Duodenal mucosa (tissue), 2 donors: ENCODE data around the gene KCNAB2.

Experiments used
- H3K27ac ChIP-seq: one replicate; pipeline ENCODE4 v1.7.0; 2013; ENCODE audit warnings: low read depth, low read length
- H3K27me3 ChIP-seq, 2 donors: one replicate each; pipeline ENCODE4 v1.7.0; 2013; ENCODE audit warnings: low read length in 2 of 2, control low read depth in 1 of 2; ENCODE audit not compliant: insufficient read depth in 2 of 2, control insufficient read depth in 1 of 2
- H3K36me3 ChIP-seq, 2 donors: one replicate each; pipeline ENCODE4 v1.7.0; 2013; ENCODE audit warnings: low read length in 2 of 2, control low read depth in 1 of 2; ENCODE audit not compliant: insufficient read depth in 2 of 2, control insufficient read depth in 1 of 2
- H3K4me1 ChIP-seq, 2 donors: one replicate each; pipeline ENCODE4 v1.7.0; 2013; ENCODE audit warnings: low read length in 2 of 2, control low read depth in 1 of 2; ENCODE audit not compliant: insufficient read depth in 2 of 2, control insufficient read depth in 1 of 2
- H3K4me3 ChIP-seq, 2 donors: one replicate each; pipeline ENCODE4 v1.7.0; 2013; ENCODE audit warnings: low read length in 2 of 2, low read depth in 1 of 2
- H3K9ac ChIP-seq, 2 donors: one replicate each; pipeline ENCODE4 v1.7.0; 2013; ENCODE audit warnings: low read length in 2 of 2, low read depth in 1 of 2
- H3K9me3 ChIP-seq, 2 donors: one replicate each; pipeline ENCODE4 v1.7.0; 2013; ENCODE audit warnings: low read length in 2 of 2, control low read depth in 1 of 2; ENCODE audit not compliant: control insufficient read depth in 1 of 2

Gene KCNAB2

DNA sequence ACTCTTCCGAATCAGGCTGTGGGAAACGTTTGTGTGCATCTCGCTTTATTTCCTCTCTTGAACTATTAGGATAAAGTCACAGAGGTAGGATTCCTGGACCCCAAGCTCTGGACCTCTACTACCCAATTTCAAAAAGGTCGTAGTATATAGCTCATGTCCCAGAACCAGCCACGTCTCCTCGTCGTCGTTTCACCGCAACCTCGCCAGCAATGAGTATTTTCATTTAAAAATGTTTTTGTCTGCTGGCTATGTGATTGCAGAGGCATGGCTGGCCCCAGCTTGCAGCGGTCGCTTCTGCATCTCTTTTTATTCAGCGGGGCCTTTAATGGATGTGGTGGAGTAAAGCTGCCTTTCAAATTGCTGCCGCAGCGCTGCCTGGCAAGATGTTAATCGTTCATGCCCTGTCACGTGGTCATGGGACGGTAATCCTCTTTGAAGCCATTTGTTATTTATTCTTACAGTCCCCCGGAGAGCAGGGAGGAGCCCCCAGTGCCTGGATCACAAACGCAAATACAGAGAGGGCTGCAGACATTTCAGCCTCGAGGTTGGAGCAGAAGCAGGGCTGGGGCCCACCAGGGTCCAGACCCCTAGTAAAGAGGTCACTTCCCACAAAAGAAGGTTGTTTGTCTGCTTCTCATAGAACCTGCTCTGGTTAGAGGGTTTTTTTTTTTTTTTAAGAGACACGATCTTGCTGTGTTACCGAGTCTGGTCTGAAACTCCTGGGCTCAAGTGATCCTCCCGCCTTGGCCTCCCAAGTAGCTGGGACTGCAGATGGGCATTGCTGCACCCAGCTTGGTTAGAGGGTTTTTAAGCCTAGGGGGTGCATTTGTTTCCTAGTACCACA lies 41.9 kb upstream of the KCNAB2 start:
- Histone ChIP-seq H3K9ac (no peak overlapping the region), H3K9me3 (no peaks in the 10 kb centered on the region), H3K27ac (no peak overlapping the region), H3K36me3 (no peaks in the 10 kb centered on the region), H3K27me3 (peaks cover 0 to 2% of the 10 kb centered on the region in 2 donors), H3K4me3 (no peak overlapping the region), H3K4me1 (no peaks in the 10 kb centered on the region)

DNA sequence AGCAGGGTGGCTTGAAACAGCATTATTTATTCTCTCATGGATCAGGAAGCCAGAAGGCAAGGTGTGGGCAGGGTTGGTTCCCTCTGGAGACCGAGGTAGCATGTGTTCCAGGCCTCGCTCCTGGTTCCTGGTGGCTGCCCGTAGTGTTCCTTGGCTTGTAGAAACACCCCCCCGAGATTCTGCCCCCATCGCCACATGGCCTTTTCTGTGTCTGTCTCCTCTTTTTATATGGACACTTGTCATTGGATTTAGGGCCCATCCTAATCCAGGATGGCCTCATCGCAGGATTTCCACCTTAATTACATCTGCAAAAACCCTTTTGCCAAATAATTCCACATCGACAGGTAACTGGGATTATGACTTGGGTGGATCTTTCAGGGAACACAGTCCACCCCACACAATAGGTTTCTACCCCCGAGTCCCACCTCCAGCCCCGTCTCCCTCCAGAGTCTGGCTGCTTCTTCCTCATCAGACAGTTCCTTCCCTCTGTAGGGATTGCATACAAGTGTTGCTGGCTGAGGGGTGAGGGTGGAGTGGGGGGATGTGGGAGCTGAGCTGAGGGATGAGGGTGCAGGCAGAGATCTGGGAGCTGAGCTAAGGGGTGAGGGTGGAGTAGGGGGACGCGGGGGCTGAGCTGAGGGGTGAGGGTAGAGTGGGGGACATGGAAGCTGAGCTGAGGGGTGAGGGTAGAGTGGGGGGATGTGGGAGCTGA lies 41.1 kb upstream of the KCNAB2 start:
- Histone ChIP-seq H3K36me3 (no peaks in the 10 kb centered on the region), H3K4me3 (no peak overlapping the region), H3K9me3 (no peaks in the 10 kb centered on the region), H3K27ac (no peak overlapping the region), H3K9ac (no peak overlapping the region), H3K4me1 (no peaks in the 10 kb centered on the region), H3K27me3 (peaks cover 0 to 2% of the 10 kb centered on the region in 2 donors)

DNA sequence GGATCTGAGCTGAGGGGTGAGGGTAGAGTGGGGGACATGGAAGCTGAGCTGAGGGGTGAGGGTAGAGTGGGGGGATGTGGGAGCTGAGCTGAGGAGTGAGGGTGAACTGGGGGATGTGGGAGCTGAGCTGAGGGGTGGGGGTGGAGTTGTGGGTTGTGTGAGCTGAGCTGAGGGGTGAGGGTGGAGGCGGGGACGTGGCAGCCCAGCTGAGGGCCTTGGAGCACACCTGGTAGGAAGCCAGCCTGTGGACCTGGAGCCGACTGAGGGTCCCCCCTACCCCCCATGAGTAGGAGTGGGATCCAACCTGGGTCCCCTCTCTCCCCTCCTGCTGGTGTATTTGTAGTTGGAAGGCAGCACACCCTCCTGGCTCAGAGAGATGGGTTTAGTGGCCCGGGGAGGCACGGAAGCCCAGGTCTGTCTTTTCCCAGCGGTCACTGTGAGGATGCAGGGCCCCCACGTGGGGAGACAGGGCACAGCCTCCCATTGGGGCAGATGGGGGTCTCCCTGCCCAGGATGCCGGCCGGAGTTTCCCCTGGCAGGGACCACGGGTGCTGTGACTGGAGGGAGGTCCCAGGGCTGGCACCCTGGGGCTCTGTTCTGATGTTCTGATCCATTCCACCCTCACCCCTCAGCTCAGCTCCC lies 40.3 kb upstream of the KCNAB2 start:
- Histone ChIP-seq H3K9ac (no peak overlapping the region), H3K9me3 (no peaks in the 10 kb centered on the region), H3K4me1 (no peaks in the 10 kb centered on the region), H3K27ac (no peak overlapping the region), H3K27me3 (peaks cover 0 to 2% of the 10 kb centered on the region in 2 donors), H3K4me3 (no peak overlapping the region), H3K36me3 (no peaks in the 10 kb centered on the region)

DNA sequence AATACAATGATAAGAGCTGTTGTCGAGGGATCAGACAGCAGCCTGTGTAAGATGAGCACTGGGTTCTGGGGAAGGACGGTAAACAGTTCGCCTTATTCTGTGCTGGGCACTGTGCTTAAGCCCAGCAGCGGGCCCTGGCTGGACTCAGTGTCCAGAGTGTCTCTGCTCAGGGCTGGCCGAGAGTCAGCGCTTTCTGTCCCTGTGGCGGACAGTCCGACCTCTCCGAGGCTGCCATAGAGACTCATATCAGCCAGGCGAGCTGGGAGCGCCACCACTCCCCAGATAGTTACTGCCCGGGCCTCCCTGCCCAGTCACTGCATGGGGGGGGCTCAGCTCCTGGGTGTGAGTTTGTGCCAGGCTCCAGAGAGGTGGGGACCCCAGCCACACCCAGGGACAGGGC lies 38.8 kb upstream of the KCNAB2 start:
- H3K4me1 ChIP-seq, result no peaks in the 10 kb centered on the region
- H3K9ac ChIP-seq, result no peak overlapping the region
- no peak overlapping the region for H3K4me3 ChIP-seq
- no peaks in the 10 kb centered on the region for H3K36me3 ChIP-seq
- H3K27ac ChIP-seq, result no peak overlapping the region
- peaks cover 0 to 2% of the 10 kb centered on the region in 2 donors for H3K27me3 ChIP-seq
- H3K9me3 ChIP-seq, result no peaks in the 10 kb centered on the region

DNA sequence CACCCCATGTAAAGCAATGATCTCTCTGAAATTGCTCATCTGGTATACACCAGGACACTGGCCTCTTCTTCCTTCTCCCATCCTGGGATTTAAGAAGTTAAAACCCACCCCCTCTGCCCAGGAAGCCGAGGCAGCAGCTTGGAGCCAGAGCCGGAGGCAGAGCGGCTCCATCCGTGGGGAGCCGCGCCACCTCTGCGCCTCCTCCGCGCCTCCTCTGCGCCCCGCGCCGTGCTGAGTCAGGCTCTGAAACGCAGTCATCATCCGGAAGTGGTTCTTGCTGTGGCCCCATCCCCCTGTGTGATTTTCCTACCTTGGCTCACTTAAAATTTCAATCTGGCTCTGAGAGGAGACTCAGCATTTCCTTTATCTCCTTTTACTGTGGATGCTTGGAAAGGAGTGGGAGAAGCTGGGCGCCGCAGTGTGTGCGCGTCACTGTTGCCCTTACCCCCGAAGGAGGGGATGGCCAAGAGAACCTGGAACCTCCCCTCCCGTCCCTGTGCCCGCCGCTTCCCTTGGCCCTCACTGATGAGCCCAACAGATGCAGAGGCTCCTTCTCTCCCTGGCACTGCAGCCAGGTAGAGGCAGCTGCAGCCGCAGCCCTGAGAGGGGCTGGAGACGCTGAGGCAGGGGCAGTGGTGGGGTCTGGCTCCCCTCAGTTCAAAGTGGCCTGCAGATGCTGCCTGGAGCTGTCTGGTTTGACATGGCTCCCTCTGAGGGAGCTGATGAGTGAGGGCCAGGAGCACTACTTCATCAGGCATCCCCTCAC lies 38.2 kb upstream of the KCNAB2 start:
- Histone ChIP-seq H3K4me3 (no peak overlapping the region), H3K9me3 (no peaks in the 10 kb centered on the region), H3K27me3 (peaks cover 0 to 2% of the 10 kb centered on the region in 2 donors), H3K27ac (no peak overlapping the region), H3K9ac (no peak overlapping the region), H3K4me1 (no peaks in the 10 kb centered on the region), H3K36me3 (no peaks in the 10 kb centered on the region)

DNA sequence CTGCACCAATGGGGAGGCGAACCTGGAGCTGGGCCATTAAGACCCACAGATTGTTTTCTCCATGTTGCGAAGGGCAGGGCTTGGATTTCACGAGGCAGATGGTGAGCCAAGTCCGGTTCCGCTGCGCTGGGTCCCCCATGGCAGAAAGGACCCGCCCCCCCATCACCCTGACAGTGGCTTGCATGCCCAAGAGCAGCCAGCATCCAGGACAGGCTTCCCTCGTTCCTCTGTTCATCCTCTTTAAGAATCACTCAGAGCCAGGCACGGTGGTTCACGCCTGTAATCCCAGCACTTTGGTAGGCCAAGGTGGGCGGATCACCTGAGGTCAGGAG lies 37.6 kb upstream of the KCNAB2 start:
- no peak overlapping the region for H3K4me3 ChIP-seq
- no peaks in the 10 kb centered on the region for H3K4me1 ChIP-seq
- H3K27ac ChIP-seq, result no peak overlapping the region
- no peaks in the 10 kb centered on the region for H3K36me3 ChIP-seq
- H3K27me3 ChIP-seq, result peaks cover 0 to 2% of the 10 kb centered on the region in 2 donors
- H3K9me3 ChIP-seq, result no peaks in the 10 kb centered on the region
- no peak overlapping the region for H3K9ac ChIP-seq

DNA sequence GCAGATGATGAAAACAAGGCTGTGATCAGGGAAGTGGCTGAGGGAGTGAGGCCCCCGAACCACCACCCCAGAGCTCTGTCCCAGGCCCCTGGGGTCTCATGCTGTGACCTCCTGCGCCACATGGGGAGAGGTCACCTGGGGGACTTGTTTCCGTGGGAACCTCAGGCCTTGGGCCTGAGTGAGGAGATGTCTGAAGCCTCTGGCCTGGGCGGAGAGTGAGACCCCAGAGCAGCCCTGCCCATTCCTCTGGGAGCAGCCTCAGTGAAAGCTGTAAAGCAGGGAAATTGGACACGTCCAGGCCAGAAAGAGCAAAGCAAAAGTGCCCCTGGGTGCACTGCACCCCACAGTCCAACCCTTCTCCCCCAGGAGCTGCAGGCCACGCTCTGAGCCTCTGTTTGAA lies 37.0 kb upstream of the KCNAB2 start:
- Histone ChIP-seq H3K9ac (no peak overlapping the region), H3K4me3 (no peak overlapping the region), H3K36me3 (no peaks in the 10 kb centered on the region), H3K9me3 (no peaks in the 10 kb centered on the region), H3K27me3 (no peaks in the 10 kb centered on the region), H3K4me1 (no peaks in the 10 kb centered on the region), H3K27ac (no peak overlapping the region)

DNA sequence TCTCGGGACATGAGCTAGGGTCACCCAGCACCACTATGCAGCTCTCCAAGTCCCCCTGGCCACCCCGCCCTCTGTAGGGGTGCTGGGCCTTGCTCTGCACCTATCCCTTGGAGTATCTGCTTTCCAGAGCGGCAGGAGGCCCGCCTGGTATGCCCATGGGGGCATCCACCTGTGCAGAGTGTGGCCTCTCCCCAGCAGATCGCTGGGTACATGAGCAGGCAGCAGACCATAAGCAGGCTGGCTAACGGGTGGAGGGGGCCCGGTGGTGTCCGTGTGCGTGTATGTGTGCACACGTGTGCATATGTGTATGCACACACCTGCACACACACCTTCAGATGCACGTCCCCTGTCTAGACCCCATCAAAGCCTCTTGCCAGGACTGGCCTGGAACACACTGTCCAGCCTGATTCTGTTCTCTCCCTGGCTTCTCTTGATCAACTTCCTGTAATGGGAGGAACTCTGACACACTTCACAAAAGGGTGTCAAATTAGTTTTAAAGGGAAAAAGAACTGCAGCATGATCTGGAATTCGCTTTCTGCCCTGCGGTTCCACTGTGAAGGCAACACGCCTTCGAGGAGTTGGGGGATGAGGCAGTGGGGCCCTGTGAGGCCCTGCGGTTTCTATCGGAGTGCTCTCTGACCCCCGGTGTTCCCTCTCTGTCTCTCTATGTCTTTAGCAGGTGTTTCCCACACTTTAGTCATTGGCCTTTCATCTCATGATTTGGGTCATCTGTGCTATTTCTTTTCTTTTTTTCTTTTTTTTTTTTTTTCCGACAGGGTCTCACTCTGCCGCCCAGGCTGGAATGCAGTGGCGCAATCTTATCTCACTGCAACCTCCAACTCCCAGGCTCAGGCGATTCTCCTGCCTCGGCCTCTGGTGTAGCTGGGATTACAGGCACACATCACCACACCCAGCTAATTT lies 36.3 kb upstream of the KCNAB2 start:
- Histone ChIP-seq H3K4me1 (no peaks in the 10 kb centered on the region), H3K9ac (no peak overlapping the region), H3K9me3 (no peaks in the 10 kb centered on the region), H3K36me3 (no peaks in the 10 kb centered on the region), H3K27me3 (no peaks in the 10 kb centered on the region), H3K4me3 (no peak overlapping the region), H3K27ac (no peak overlapping the region)

DNA sequence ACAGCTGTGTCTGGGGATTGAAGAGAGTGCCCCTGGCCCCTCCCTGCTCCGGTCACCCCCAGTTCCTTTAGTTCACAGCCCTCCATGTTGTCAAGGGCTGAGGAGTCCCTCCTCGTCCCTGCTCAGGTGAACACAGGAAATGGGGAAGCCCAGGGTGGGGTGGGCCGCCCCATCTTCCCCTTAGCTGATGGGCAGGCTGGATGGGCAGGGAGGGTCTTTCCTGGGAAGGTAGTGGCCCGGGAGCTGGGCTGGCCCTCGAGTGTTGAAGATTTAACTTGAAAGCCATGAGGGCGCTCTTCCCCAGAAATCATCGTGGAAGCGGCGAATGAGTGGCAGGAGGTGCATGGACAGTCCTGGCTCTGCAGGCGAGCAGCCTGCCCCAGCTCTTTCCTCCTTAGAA lies 35.1 kb upstream of the KCNAB2 start:
- Histone ChIP-seq H3K9ac (no peak overlapping the region), H3K9me3 (no peaks in the 10 kb centered on the region), H3K36me3 (no peaks in the 10 kb centered on the region), H3K4me1 (no peaks in the 10 kb centered on the region), H3K4me3 (no peak overlapping the region), H3K27ac (no peak overlapping the region), H3K27me3 (no peaks in the 10 kb centered on the region)
